ENCODE measurements around the gene ENTREP3. TPM values are rescaled to one million over a fixed set of nuclear protein-coding genes. Genes with fewer than 3 reads are reported as not detected.
"Not testable (repeated sequence)": the region's sequence is repeated elsewhere in the genome, so short reads cannot be mapped to it uniquely, and the experiment has no call there.

The ENTREP3 gene
- total RNA-seq, 6 experiments from 2014 or later: 53.6 to 81.3 (median 58.8) TPM

GRCh38 chr1:155247667-155248553 lies 7.4 kb downstream of the ENTREP3 start:
- Mint-ChIP-seq H3K4me3 (no peak overlapping the region), H3K36me3 (ENCODE audit: low read depth) (peaks cover 12% of the 10 kb centered on the region)

GRCh38 chr1:155246796-155247195 lies 8.5 kb downstream of the ENTREP3 start:
- H3K27me3 Mint-ChIP-seq (ENCODE audit: insufficient read depth); H3K4me3 Mint-ChIP-seq; H3K27ac Mint-ChIP-seq; DNase-seq; H3K9me3 Mint-ChIP-seq: not testable (repeated sequence)
- H3K36me3 Mint-ChIP-seq (ENCODE audit: low read depth): peaks cover 12% of the 10 kb centered on the region
- peaks cover 36% of the 10 kb centered on the region for H3K4me1 Mint-ChIP-seq (ENCODE audit: low read depth)

More at GRCh38 chr1:155247667-155248553, 7.4 kb downstream of the ENTREP3 start:
- peaks cover 7% of the 10 kb centered on the region for H3K27me3 Mint-ChIP-seq (ENCODE audit: insufficient read depth)
- H3K4me1 Mint-ChIP-seq (ENCODE audit: low read depth): peaks cover 32% of the 10 kb centered on the region
- no peaks in the 10 kb centered on the region; the same call in 1 of the 2 replicates for H3K9me3 Mint-ChIP-seq
- no peak for DNase-seq
- no peak overlapping the region for H3K27ac Mint-ChIP-seq
- no peak for TF ChIP-seq CTCF (IDR thresholded peaks at IDR 0.05)

- peaks cover 42% of the 10 kb centered on the region for H3K4me1 Mint-ChIP-seq (ENCODE audit: low read depth)
- peak overlapping the region; percentile 96 for H3K4me3 Mint-ChIP-seq
- no peak for DNase-seq
- H3K36me3 Mint-ChIP-seq (ENCODE audit: low read depth): peaks cover 12% of the 10 kb centered on the region
- peaks cover 5% of the 10 kb centered on the region for H3K27me3 Mint-ChIP-seq (ENCODE audit: insufficient read depth)
- TF ChIP-seq CTCF (IDR thresholded peaks at IDR 0.05): no peak
- H3K27ac Mint-ChIP-seq: peak overlapping the region; percentile 81
- no peaks in the 10 kb centered on the region; the same call in 1 of the 2 replicates for H3K9me3 Mint-ChIP-seq
These were observed 10.1 kb downstream of the ENTREP3 start for GRCh38 chr1:155245163-155245524.

- Mint-ChIP-seq H3K4me3 (peak overlapping the region; percentile 96), H3K4me1 (ENCODE audit: low read depth) (peaks cover 42% of the 10 kb centered on the region), H3K27ac (peak overlapping the region; percentile 81), H3K36me3 (ENCODE audit: low read depth) (peaks cover 12% of the 10 kb centered on the region), H3K27me3 (ENCODE audit: insufficient read depth) (peaks cover 5% of the 10 kb centered on the region), H3K9me3 (no peaks in the 10 kb centered on the region; the same call in 1 of the 2 replicates)
- DNase-seq: peak; percentile 100
- peak; percentile 36; the same call in 1 of the 2 replicates for TF ChIP-seq CTCF (IDR thresholded peaks at IDR 0.05)
These were observed 10.7 kb downstream of the ENTREP3 start for GRCh38 chr1:155244368-155245162.

- Mint-ChIP-seq H3K9me3 (no peaks in the 10 kb centered on the region; the same call in 1 of the 2 replicates), H3K36me3 (ENCODE audit: low read depth) (peaks cover 16% of the 10 kb centered on the region), H3K27me3 (ENCODE audit: insufficient read depth) (peaks cover 5% of the 10 kb centered on the region), H3K4me1 (ENCODE audit: low read depth) (peaks cover 42% of the 10 kb centered on the region), H3K4me3 (peak overlapping the region; percentile 96), H3K27ac (peak overlapping the region; percentile 81; the same call in 1 of the 2 replicates)
- no peak for DNase-seq
- no peak for TF ChIP-seq CTCF (IDR thresholded peaks at IDR 0.05)
These were observed 12.4 kb downstream of the ENTREP3 start for GRCh38 chr1:155242805-155243358.
